CD4-positive, alpha-beta T cell (primary cell): ENCODE results near the gene GGPS1. TPM values are rescaled to one million over a fixed set of nuclear protein-coding genes. Genes with fewer than 3 reads are reported as not detected.

ENCODE experiments used
- ATAC-seq: fragments of 200-7000 bp; cut with Tn5 transposase; one replicate; pipeline ENCODE4 v1.10.0; 2022; ENCODE audit warnings: mild to moderate bottlenecking; ENCODE audit not compliant: poor library complexity
- CTCF ChIA-PET: fragments of 350-600 bp; sonication (Branson Sonifier 250); formaldehyde crosslinking; loops from one replicate; lab custom pipeline; 2021; ENCODE audit warnings: antibody characterized with exemption, inconsistent platforms; lab: Charles Lee
- POLR2A ChIA-PET: fragments of 350-600 bp; sonication (Branson Sonifier 250); formaldehyde crosslinking; loops from one replicate; lab custom pipeline; 2021; ENCODE audit warnings: antibody characterized with exemption, inconsistent platforms; lab: Charles Lee
- DNase-seq, 14 experiments: peaks; one replicate each; pipeline ENCODE4 v3.0.0-alpha.2; 2013 to 2020; ENCODE audit warnings: mixed read lengths in 2 of 14
- H3K27ac ChIP-seq, 2 donors: one replicate each; pipeline versions ENCODE4 v1.5.1 to v1.7.0; 2013; ENCODE audit warnings: low read length in 2 of 2, low read depth in 1 of 2, mild to moderate bottlenecking in 1 of 2
- H3K27me3 ChIP-seq, 2 experiments: 1 replicate in 1 of 2; 2 replicates in 1 of 2; pipeline versions ENCODE4 v1.6.1 to v1.7.0; 2013; ENCODE audit warnings: low read length in 2 of 2, control low read depth in 1 of 2, mild to moderate bottlenecking in 1 of 2, moderate library complexity in 1 of 2; ENCODE audit not compliant: insufficient read depth in 2 of 2, control insufficient read depth in 1 of 2
- H3K36me3 ChIP-seq: one replicate; pipeline ENCODE4 v1.6.1; 2013; ENCODE audit warnings: low read length, control low read depth; ENCODE audit not compliant: insufficient read depth
- H3K4me1 ChIP-seq: one replicate; pipeline ENCODE4 v1.6.1; 2013; ENCODE audit warnings: low read length, control low read depth; ENCODE audit not compliant: insufficient read depth
- H3K4me3 ChIP-seq: one replicate; pipeline ENCODE4 v1.5.1; 2013; ENCODE audit warnings: mild to moderate bottlenecking, low read length, moderate library complexity
- H3K9me3 ChIP-seq, 2 experiments: 1 replicate in 1 of 2; 2 replicates in 1 of 2; pipeline versions ENCODE4 v1.6.1 to v1.7.0; 2013; ENCODE audit warnings: low read length in 2 of 2, mild to moderate bottlenecking in 2 of 2, control low read depth in 1 of 2, moderate library complexity in 1 of 2; ENCODE audit not compliant: control insufficient read depth in 1 of 2, insufficient read depth in 1 of 2
- H3K27ac Mint-ChIP-seq: one replicate; pipeline ENCODE4 v1.8.0; 2020; ENCODE audit warnings: mixed read lengths
- H3K27me3 Mint-ChIP-seq: one replicate; pipeline ENCODE4 v1.8.0; 2021; ENCODE audit warnings: mixed read lengths
- H3K36me3 Mint-ChIP-seq: one replicate; pipeline ENCODE4 v1.8.0; 2021; ENCODE audit warnings: low read depth, mixed read lengths
- H3K4me1 Mint-ChIP-seq: one replicate; pipeline ENCODE4 v1.8.0; 2021; ENCODE audit warnings: low read depth, mixed read lengths
- H3K4me3 Mint-ChIP-seq: one replicate; pipeline ENCODE4 v1.8.0; 2020; ENCODE audit warnings: mild to moderate bottlenecking, mixed read lengths
- H3K9me3 Mint-ChIP-seq: one replicate; pipeline ENCODE4 v1.8.0; 2020; ENCODE audit warnings: mixed read lengths
- intact Hi-C, 2 experiments: fragments of 100-400 bp; cut with DNase I in 1 of 2; cut with micrococcal nuclease in 1 of 2; formaldehyde crosslinking; loops; one replicate each; pipeline versions ENCODE4 v1.15.1 to v1.9.0; 2023 to 2025; cut with DNase I, micrococcal nuclease
- total RNA-seq, 174 experiments: library from RNA in 2 of 174; stranded (reverse) in 2 of 174; gene quantifications; one replicate each; pipeline ENCODE4 v1.2.3 and lab custom pipeline; 2021 to 2026
- TF ChIP-seq, protein P1 (sequence below): fragments of 200-600 bp; IDR thresholded peaks from one replicate; pipeline ENCODE4 v1.8.0; 2022; ENCODE audit warnings: antibody characterized with exemption, mild to moderate bottlenecking

The GGPS1 gene
- total RNA-seq, 2 experiments from 2014 or later = 20.6 to 20.9 TPM

DNA sequence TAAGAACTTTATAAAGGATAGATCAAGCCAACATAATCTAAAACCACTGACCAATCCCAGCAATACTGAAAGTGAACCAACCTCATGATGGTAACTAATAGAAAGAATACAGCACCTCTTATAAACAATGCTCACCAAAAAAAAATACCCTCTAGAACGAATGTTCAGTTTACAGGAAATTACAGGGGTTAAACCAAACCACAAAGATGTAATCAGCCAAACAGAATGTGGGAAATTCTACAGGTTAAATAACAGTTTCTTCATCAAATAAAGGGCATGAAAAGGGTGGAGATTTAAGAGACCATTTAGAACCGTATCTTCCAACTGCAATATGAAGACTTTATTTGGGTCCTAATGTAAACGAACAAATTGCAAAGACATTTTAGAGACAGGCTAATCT lies 30.8 kb upstream of the GGPS1 start:
- ChIA-PET CTCF (no interaction called here), POLR2A (no interaction called here)
- H3K27ac Mint-ChIP-seq = peak overlapping the region; percentile 86
- Histone ChIP-seq H3K27me3 (no peaks in the 10 kb centered on the region), H3K4me3 (peak overlapping the region; percentile 37), H3K9me3 (peaks cover 0 to 12% of the 10 kb centered on the region in 2 experiments), H3K4me1 (peaks cover 60% of the 10 kb centered on the region), H3K36me3 (no peaks in the 10 kb centered on the region), H3K27ac (peak overlapping the region; percentile 51 to 68)
- H3K4me3 Mint-ChIP-seq = peak overlapping the region; percentile 71
- H3K27me3 Mint-ChIP-seq = no peaks in the 10 kb centered on the region
- intact Hi-C loops = no loop called here
- ATAC-seq = peak; percentile 85
- no peaks in the 10 kb centered on the region for H3K9me3 Mint-ChIP-seq
- peaks cover 11% of the 10 kb centered on the region for H3K36me3 Mint-ChIP-seq
- TF ChIP-seq, protein P1, sequence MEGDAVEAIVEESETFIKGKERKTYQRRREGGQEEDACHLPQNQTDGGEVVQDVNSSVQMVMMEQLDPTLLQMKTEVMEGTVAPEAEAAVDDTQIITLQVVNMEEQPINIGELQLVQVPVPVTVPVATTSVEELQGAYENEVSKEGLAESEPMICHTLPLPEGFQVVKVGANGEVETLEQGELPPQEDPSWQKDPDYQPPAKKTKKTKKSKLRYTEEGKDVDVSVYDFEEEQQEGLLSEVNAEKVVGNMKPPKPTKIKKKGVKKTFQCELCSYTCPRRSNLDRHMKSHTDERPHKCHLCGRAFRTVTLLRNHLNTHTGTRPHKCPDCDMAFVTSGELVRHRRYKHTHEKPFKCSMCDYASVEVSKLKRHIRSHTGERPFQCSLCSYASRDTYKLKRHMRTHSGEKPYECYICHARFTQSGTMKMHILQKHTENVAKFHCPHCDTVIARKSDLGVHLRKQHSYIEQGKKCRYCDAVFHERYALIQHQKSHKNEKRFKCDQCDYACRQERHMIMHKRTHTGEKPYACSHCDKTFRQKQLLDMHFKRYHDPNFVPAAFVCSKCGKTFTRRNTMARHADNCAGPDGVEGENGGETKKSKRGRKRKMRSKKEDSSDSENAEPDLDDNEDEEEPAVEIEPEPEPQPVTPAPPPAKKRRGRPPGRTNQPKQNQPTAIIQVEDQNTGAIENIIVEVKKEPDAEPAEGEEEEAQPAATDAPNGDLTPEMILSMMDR = no peak
- H3K4me1 Mint-ChIP-seq = peaks cover 57% of the 10 kb centered on the region
- peak in 3 of 14 experiments; percentile 81 to 90 (median 87) for DNase-seq

DNA sequence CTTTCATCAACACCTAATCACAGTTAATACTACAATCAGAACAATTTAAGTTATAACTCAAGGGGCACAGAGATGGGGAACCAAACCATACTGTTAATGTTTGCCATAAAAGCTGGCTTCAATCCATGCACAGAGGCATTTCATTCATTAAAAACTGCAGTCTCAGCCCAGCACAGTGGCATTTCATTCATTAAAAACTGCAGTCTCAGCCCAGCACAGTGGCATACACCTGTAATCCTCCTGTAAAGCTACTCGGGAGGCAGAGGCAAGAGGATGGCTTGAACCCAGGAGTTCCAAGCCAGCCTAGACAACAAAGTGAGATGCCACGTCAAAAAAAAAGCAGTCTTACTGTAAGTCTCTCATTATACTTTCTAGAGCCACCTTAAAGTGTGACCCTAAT lies 29.6 kb upstream of the GGPS1 start:
- no peaks in the 10 kb centered on the region for H3K36me3 ChIP-seq
- TF ChIP-seq, protein P1 = no peak
- peaks cover 11% of the 10 kb centered on the region for H3K36me3 Mint-ChIP-seq
- peak overlapping the region; percentile 64 for H3K4me3 Mint-ChIP-seq
- ATAC-seq (no peak), DNase-seq (no peak)
- POLR2A ChIA-PET = interaction anchor here (1.0 to 1.5 kb wide), 3 partner anchors 23 to 40 kb away, joined by 3 to 5 read pairs (median 3); partner anchors contain the start of gene GGPS1
- H3K9me3 Mint-ChIP-seq = no peaks in the 10 kb centered on the region
- H3K27ac Mint-ChIP-seq = peak overlapping the region; percentile 65
- H3K27me3 ChIP-seq = no peaks in the 10 kb centered on the region
- no peak overlapping the region for H3K4me3 ChIP-seq
- H3K9me3 ChIP-seq = peaks cover 0 to 12% of the 10 kb centered on the region in 2 experiments
- peaks cover 70% of the 10 kb centered on the region for H3K4me1 ChIP-seq
- peak overlapping the region; percentile 50 to 59 for H3K27ac ChIP-seq
- CTCF ChIA-PET = interaction anchor here (1.3 kb wide), 1 partner anchor 27 kb away, joined by 3 read pairs; no protein-coding TSS in a partner anchor
- no peaks in the 10 kb centered on the region for H3K27me3 Mint-ChIP-seq
- intact Hi-C loops = no loop called here
- peaks cover 54% of the 10 kb centered on the region for H3K4me1 Mint-ChIP-seq

DNA sequence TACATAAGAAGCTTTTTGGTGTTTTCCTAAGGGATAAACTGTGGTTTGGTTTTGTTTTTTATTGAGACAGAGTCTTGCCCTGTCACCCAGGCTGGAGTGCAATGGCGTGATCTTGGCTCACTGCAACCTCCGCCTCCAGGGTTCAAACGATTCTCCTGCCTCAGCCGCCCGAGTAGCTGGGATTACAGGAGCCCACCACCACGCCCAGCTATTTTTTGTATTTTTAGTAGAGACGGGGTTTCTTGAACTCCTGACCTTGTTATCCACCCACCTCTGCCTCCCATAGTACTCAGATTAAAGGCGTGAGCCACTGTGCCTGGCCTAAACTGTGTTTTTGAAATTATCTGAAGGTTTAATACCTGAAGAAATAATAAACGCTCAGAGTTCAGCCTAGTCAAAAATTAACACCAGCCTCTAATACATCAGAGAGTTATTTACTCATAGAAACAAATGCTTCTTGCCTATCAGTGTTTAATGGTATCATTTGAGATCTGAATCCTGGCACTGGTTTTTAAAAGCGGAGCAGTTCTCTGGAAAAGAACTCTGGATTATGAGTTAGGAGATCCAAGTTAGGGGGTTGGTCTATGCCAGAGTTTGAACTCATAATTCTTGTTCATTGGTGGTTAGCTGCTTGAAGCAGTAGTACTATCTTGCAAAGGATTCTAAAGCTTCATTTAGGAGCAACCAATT lies 29.1 kb upstream of the GGPS1 start:
- H3K4me3 Mint-ChIP-seq = peak overlapping the region; percentile 59
- H3K4me3 ChIP-seq = no peak overlapping the region
- POLR2A ChIA-PET = interaction anchor here (0.9 to 1.5 kb wide), 4 partner anchors 14 to 41 kb away, joined by 3 to 5 read pairs (median 3); partner anchors contain the start of gene GGPS1
- peaks cover 57% of the 10 kb centered on the region for H3K4me1 Mint-ChIP-seq
- intact Hi-C loops = no loop called here
- no peaks in the 10 kb centered on the region for H3K9me3 Mint-ChIP-seq
- DNase-seq (no peak), ATAC-seq (no peak)
- no peaks in the 10 kb centered on the region for H3K27me3 Mint-ChIP-seq
- H3K36me3 Mint-ChIP-seq = peaks cover 13% of the 10 kb centered on the region
- H3K36me3 ChIP-seq = no peaks in the 10 kb centered on the region
- peaks cover 0 to 12% of the 10 kb centered on the region in 2 experiments for H3K9me3 ChIP-seq
- TF ChIP-seq, protein P1 = no peak
- no peaks in the 10 kb centered on the region for H3K27me3 ChIP-seq
- peak overlapping the region; percentile 50 to 59 for H3K27ac ChIP-seq
- CTCF ChIA-PET = interaction anchor here (1.3 kb wide), 1 partner anchor 28 kb away, joined by 3 read pairs; no protein-coding TSS in a partner anchor
- H3K4me1 ChIP-seq = peaks cover 73% of the 10 kb centered on the region
- H3K27ac Mint-ChIP-seq = peak overlapping the region; percentile 65
